WI38 (cell line): Measurements from ENCODE around the gene BABAM2.

Source experiments
- H3K4me3 ChIP-seq: 2 replicates; pipeline ENCODE4 v1.5.1; 2011; ENCODE audit warnings: low read depth, mild to moderate bottlenecking, control low read depth, low read length
- TF ChIP-seq, protein P1 (sequence below): IDR thresholded peaks from 2 replicates; pipeline ENCODE4 v1.5.1; 2012; ENCODE audit warnings: low read depth, mild to moderate bottlenecking, control low read depth, low read length

Gene BABAM2

DNA sequence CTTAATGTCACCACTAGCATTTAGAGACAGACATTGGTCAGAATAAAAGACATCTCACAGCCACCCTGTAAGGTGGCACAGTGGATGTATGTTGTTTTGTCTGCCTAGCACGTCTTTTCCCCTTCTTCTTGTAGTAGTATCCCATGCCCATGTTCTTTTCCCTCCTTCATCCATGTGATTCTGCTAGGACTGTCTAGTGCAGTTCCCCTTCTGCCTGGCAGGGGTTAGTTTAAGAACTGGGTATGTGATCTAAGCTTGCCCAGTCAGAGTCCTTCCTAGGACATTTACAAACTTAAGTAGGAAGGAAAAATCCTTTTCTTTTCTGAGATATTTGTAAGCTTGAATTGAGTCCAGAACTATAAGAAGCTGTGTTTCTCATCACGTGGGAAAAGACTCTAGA lies 172.3 kb downstream of the BABAM2 start:
- TF ChIP-seq, protein P1, sequence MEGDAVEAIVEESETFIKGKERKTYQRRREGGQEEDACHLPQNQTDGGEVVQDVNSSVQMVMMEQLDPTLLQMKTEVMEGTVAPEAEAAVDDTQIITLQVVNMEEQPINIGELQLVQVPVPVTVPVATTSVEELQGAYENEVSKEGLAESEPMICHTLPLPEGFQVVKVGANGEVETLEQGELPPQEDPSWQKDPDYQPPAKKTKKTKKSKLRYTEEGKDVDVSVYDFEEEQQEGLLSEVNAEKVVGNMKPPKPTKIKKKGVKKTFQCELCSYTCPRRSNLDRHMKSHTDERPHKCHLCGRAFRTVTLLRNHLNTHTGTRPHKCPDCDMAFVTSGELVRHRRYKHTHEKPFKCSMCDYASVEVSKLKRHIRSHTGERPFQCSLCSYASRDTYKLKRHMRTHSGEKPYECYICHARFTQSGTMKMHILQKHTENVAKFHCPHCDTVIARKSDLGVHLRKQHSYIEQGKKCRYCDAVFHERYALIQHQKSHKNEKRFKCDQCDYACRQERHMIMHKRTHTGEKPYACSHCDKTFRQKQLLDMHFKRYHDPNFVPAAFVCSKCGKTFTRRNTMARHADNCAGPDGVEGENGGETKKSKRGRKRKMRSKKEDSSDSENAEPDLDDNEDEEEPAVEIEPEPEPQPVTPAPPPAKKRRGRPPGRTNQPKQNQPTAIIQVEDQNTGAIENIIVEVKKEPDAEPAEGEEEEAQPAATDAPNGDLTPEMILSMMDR, result no peak
- H3K4me3 ChIP-seq, result no peak overlapping the region

DNA sequence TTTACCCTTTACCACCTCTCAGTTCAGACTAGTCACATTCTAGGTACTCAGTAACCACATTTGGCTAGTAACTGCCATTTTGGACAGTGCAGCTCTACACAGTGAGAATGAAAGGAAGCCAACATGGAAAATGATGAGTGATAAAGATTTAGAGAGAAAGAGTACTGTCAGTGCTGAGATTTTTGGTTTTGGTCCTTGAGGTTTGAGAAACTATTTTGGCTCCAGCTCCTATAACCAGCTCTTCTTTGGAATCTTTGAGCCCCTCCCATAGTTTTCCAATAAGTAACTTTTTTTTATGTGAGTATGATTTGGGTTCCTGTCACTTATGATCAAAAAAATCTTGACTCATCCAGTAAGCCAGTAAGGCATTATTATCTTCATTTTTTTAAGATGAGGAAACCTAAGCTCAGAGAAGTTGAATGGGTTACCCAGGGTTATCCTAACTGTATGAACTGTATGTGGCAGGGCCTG lies 173.0 kb downstream of the BABAM2 start:
- TF ChIP-seq, protein P1, result no peak
- H3K4me3 ChIP-seq, result no peak overlapping the region

DNA sequence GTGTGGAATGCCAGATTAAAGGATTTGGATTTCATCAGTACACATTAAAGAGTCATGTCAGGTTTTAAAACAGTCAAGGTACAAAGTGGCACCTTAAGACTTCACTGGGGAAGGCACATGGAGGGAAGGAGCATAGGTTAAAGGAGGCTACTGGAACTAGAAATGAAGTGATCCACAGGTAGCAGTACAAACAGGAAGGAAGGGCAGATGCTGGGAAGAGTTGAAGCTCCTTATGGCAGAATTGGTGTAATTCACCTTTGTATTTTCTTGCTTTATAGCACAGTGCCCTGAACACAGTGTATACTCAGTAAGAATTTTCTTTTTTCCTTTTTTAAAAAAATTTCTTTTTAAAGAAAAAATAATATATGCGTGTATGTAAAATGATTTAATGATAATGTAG lies 177.1 kb downstream of the BABAM2 start:
- no peak overlapping the region for H3K4me3 ChIP-seq
- TF ChIP-seq, protein P1, result no peak

DNA sequence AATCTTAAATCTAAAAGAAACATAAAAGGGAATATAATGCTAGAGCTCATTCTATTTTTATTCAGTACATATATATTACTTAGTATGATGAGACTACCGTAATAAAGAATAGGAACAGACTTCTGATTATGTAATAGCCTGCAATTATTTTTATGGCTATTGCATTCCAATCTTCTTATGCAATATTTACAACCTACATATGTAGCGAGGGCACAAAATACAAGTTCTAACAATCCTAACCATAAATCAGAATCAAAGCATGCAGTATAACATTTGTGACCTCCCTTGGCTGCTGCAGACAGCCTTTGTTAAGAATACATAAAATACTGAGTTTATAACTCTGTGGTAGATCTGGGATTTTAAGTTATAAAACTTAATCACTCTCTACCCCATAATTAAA lies 177.6 kb downstream of the BABAM2 start:
- TF ChIP-seq, protein P1, result no peak
- no peak overlapping the region for H3K4me3 ChIP-seq

DNA sequence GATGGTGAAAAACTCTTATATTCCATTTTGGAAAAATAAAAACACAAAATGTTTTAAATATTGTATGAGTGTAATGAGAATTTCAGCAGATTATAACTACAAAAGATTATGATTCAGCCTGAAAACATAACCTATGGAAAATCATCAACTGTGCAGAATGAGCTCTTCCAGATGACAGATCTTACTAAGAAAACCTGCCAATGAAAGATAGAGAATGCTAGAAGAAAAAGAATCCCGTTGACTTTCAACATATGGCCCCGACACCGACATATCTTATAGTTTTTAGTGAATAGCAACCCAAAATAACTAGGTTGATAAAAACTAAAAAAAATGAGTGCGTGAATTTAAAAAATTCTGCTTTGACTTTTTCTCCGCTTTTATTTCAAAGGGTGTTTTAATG lies 178.0 kb downstream of the BABAM2 start:
- TF ChIP-seq, protein P1, result no peak
- H3K4me3 ChIP-seq, result no peak overlapping the region

DNA sequence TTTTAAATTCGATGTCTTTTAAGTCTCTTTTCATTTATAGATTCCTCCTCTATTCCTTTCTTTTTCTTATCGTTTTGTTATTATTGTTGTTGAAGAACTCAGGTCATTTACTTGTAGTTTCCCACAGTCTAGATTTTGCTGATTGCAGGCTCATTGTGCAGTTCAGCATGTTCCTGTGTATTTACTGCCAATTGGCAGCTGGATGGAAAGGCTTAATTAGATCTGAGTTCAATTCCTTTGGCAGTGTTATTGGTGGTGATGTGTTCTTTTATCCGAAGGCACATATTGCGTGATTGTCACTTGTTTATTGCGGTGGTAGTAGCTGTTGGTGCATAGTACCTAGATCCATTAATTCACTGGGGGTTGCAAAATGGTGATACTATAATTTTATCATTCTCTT lies 180.7 kb downstream of the BABAM2 start:
- no peak overlapping the region for H3K4me3 ChIP-seq
- TF ChIP-seq, protein P1, result no peak

DNA sequence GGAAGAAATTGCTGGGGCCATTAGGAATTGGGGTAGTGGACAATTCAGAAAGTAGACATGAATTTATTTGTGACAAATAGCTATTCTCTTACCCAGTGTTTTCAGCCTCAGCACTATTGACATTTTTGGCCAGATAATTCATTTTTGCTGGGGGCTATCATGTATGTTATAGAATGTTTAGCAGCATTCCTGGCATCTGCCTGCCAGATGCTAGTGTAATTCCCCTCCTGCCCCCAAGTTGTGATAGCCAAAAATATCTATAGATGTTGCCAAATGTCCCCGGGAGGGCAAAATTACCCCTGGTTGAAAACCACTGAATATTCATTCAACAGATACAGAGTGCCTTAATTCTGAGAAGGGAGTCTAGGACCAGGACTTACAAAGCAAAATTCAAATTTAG lies 183.6 kb downstream of the BABAM2 start:
- TF ChIP-seq, protein P1, result no peak
- H3K4me3 ChIP-seq, result no peak overlapping the region
